ENCODE data around the gene DHCR7. TPM values are rescaled to one million over a fixed set of nuclear protein-coding genes. Genes with fewer than 3 reads are reported as not detected.

DHCR7 gene
- total and polyA plus RNA-seq, 2 donors (not counting 1 experiment from before 2014, with no cell fraction given), result 6.9 to 15.3 TPM

DNA sequence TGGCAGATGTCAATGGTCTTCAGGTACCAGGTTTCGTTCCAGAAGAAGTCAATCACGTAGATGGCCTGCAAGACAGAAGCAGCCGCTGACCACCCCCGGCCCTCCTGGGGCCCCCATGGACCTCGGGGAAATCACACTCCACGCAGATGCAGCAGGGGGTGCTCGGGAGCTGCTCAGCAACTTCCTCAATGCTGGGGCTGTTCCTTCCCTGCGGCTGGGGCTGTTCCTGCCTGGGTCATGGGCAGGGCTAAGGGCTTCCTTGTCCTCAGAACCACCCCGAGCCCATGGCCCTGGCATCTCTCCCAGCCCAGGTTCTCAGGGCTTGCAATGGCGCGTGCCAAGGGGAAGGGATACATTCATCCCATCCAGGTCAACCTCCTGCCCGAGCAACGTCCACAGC, 10.3 kb downstream of the DHCR7 start:
- H3K4me3 Mint-ChIP-seq, result no peak overlapping the region
- Histone ChIP-seq H3K9me3 (ENCODE audit: control extremely low read depth in 1 of 3, control insufficient read depth in 2 of 3, insufficient read depth in 1 of 3, low read length in 2 of 3) (no peaks in the 10 kb centered on the region), H3K4me2 (replicated peaks; ENCODE audit: low read depth, low read length, poor library complexity, severe bottlenecking) (no peak overlapping the region), H3K36me3 (replicated peaks in 1 of 2; ENCODE audit: control extremely low read depth in 1 of 2, control insufficient read depth in 1 of 2, extremely low read depth in 1 of 2, insufficient read depth in 2 of 2, low read length in 1 of 2) (peaks cover 0 to 24% of the 10 kb centered on the region in 2 experiments), H3K27ac (ENCODE audit: low read length in 2 of 2) (no peak overlapping the region), H3K9ac (ENCODE audit: low read length) (no peak overlapping the region), H2AFZ (ENCODE audit: insufficient read depth, low read depth, low read length, poor library complexity, severe bottlenecking) (no peak overlapping the region), H3K27me3 (replicated peaks in 1 of 4; ENCODE audit: control extremely low read depth in 1 of 4, control insufficient read depth in 3 of 4, insufficient read depth in 4 of 4, low read length in 3 of 4) (no peaks in the 10 kb centered on the region), H3K79me2 (ENCODE audit: control insufficient read depth, insufficient read depth, low read length) (no peaks in the 10 kb centered on the region), H3K4me1 (ENCODE audit: control insufficient read depth in 2 of 2, insufficient read depth in 2 of 2, low read length in 2 of 2) (no peaks in the 10 kb centered on the region), H4K20me1 (ENCODE audit: control insufficient read depth, insufficient read depth, low read length, poor library complexity, severe bottlenecking) (no peaks in the 10 kb centered on the region), H3K4me3 (ENCODE audit: control extremely low read depth in 1 of 5, extremely low read depth in 1 of 5, insufficient read depth in 1 of 5, low read depth in 2 of 5, low read length in 4 of 5) (no peak overlapping the region)
- CTCF ChIA-PET, result no interaction called here
- no peaks in the 10 kb centered on the region for H3K27me3 Mint-ChIP-seq
- POLR2A ChIA-PET, result no interaction called here
- ATAC-seq (ENCODE audit: low read depth) (no peak), DNase-seq (no peak)
- H3K27ac Mint-ChIP-seq, result no peak overlapping the region
- TF ChIP-seq EZH2 (IDR thresholded peaks at IDR 0.05; ENCODE audit: borderline replicate concordance, insufficient read depth, low read depth, low read length, poor library complexity, severe bottlenecking) (no peak), CTCF (IDR thresholded peaks at IDR 0.05) (no peak)
- no peaks in the 10 kb centered on the region for H3K4me1 Mint-ChIP-seq
- 83% methylated on average over 11 of the region's 13 CpGs for WGBS (ENCODE audit: insufficient coverage)
- intact Hi-C loops (cut with micrococcal nuclease), result no loop called here
- no peaks in the 10 kb centered on the region for H3K9me3 Mint-ChIP-seq (ENCODE audit: insufficient read depth)

DNA sequence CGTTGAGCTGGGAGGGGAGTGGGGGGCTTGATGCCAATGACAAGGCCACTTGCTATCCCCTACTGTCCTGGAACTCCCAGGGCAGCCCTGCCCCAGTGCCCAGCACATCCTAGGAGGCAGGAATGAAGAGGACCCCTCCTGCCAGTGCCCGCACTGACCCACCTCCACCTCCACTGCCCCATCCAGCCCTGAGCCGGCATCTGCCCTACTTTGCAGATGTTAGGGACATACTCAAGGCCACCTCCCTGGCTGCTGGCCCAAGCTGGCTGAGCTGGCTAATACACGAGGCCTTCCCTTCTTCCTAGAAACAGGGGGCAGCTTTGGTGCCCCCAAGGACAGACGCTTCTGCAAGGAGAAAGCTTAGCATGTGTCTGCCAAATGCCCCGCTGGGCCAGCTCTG, 10.8 kb downstream of the DHCR7 start:
- H2AFZ ChIP-seq (ENCODE audit: insufficient read depth, low read depth, low read length, poor library complexity, severe bottlenecking), result no peak overlapping the region
- Mint-ChIP-seq H3K4me3 (no peak overlapping the region), H3K4me1 (no peaks in the 10 kb centered on the region), H3K27ac (no peak overlapping the region), H3K27me3 (no peaks in the 10 kb centered on the region), H3K9me3 (ENCODE audit: insufficient read depth) (no peaks in the 10 kb centered on the region)
- ChIA-PET CTCF (no interaction called here), POLR2A (no interaction called here)
- no peaks in the 10 kb centered on the region for H3K9me3 ChIP-seq (ENCODE audit: control extremely low read depth in 1 of 3, control insufficient read depth in 2 of 3, insufficient read depth in 1 of 3, low read length in 2 of 3)
- H4K20me1 ChIP-seq (ENCODE audit: control insufficient read depth, insufficient read depth, low read length, poor library complexity, severe bottlenecking), result no peaks in the 10 kb centered on the region
- no peak for ATAC-seq (ENCODE audit: low read depth)
- no peak overlapping the region for H3K27ac ChIP-seq (ENCODE audit: low read length in 2 of 2)
- H3K4me2 ChIP-seq (replicated peaks; ENCODE audit: low read depth, low read length, poor library complexity, severe bottlenecking), result no peak overlapping the region
- no peaks in the 10 kb centered on the region for H3K79me2 ChIP-seq (ENCODE audit: control insufficient read depth, insufficient read depth, low read length)
- intact Hi-C loops (cut with micrococcal nuclease), result no loop called here
- no peak for TF ChIP-seq CTCF (IDR thresholded peaks at IDR 0.05)
- no peak for TF ChIP-seq EZH2 (IDR thresholded peaks at IDR 0.05; ENCODE audit: borderline replicate concordance, insufficient read depth, low read depth, low read length, poor library complexity, severe bottlenecking)
- DNase-seq, result no peak
- WGBS (ENCODE audit: insufficient coverage), result 91% methylated on average over 5 of the region's 6 CpGs
- H3K9ac ChIP-seq (ENCODE audit: low read length), result no peak overlapping the region
- H3K4me1 ChIP-seq (ENCODE audit: control insufficient read depth in 2 of 2, insufficient read depth in 2 of 2, low read length in 2 of 2), result no peaks in the 10 kb centered on the region
- H3K27me3 ChIP-seq (replicated peaks in 1 of 4; ENCODE audit: control extremely low read depth in 1 of 4, control insufficient read depth in 3 of 4, insufficient read depth in 4 of 4, low read length in 3 of 4), result no peaks in the 10 kb centered on the region
- peaks cover 0 to 24% of the 10 kb centered on the region in 2 experiments for H3K36me3 ChIP-seq (replicated peaks in 1 of 2; ENCODE audit: control extremely low read depth in 1 of 2, control insufficient read depth in 1 of 2, extremely low read depth in 1 of 2, insufficient read depth in 2 of 2, low read length in 1 of 2)
- H3K4me3 ChIP-seq (ENCODE audit: control extremely low read depth in 1 of 5, extremely low read depth in 1 of 5, insufficient read depth in 1 of 5, low read depth in 2 of 5, low read length in 4 of 5), result no peak overlapping the region
